Retina (tissue), 1 donor: Measurements from ENCODE around the gene GLRX2.
"Not testable (repeated sequence)": the region's sequence is repeated elsewhere in the genome, so short reads cannot be mapped to it uniquely, and the experiment has no call there.

Experiments
- DNase-seq: peaks from one replicate; pipeline ENCODE4 v3.0.0-alpha.2; 2016

Gene GLRX2

DNA sequence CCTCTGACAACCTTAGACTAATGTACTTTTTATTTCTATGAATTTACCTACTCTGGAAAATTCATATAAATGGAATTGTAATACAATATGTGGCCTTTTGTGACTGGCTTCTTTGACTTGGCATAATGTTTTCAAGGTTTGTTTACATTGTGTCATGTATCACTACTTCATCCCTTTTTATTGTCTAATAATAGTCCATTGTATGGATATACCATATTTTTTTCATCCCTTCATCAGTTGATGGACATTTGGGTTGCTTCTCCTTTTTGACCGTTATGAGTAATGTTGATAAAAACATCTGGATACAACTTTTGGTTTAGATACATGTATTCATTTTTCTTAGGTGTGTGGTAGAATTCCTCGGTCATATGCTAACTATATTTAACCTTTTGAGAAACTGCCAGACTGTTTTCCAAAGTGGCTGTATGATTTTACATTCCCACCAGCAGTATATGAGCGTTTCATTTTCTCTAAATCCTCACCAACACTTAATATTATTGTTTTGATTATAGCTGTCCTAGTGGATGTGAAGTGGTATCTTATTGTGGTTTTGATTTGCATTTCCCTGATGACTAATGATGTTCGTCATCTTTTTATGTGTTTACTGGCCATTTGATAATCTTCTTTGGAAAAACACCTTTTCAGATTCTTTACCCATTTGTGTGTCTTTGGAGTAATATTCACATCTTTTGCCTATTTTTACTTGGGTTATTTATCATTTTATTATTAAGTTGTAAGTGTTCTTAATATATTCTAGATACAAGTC is 42.3 kb downstream of the GLRX2 start:
- no peak for DNase-seq

DNA sequence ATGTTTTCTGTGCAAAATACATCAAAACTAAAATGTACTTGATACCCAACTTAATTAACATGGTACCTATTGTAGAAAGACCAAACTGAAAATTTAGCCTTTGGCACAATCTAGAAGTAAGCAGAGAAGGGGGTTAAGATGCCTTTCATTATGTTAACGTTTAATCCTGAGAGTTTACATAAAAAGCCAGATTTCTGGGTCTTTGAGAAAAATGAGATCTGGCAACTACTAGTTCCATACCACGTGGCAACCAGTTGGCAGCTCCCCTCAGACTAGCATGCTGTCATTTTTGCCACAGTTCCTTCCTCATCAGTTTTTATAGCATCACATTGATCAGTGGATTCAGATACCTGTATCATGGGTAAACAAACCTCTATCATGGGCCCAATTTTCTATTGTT is 44.3 kb downstream of the GLRX2 start:
- DNase-seq: no peak

GRCh38 chr1:193060406-193060805 is 44.8 kb downstream of the GLRX2 start:
- DNase-seq: peak; percentile 11

GRCh38 chr1:193060115-193060403 is 45.2 kb downstream of the GLRX2 start:
- DNase-seq: no peak

GRCh38 chr1:193059282-193060114 is 45.7 kb downstream of the GLRX2 start, which contains the start of the genes RO60 and UCHL5:
RO60 (plus strand) TSS chr1:193059612; CDS start chr1:193069055, 9,443 bp downstream.
UCHL5 (minus strand) TSS chr1:193059360; CDS start chr1:193059260, 100 bp downstream.
- peak; percentile 97 for DNase-seq

GRCh38 chr1:193058529-193059281 is 46.5 kb downstream of the GLRX2 start:
- no peak for DNase-seq

DNA sequence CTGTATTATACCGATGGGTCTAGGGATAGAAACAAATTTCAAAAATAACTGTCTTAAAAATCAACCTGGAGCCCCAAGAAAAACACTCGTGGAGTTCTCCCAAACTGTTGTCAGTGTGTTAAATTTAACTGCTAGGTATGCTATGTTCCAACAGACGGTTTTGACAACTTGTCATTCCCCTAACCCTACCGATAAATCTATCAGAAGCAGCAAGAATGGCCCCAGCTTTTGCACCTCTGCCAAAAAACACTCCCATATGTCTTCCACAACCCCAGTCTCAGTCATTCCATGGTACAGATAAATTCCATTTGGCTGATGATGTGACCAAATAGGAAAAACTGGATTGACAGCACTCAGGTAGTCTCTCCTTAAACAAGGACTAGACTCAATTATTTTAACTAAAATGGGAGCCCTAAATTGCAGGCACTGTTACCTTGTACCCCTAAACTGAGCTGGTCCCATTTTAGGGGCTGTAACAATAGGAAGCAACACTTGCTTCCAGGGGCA is 51.0 kb downstream of the GLRX2 start:
- no peak for DNase-seq

DNA sequence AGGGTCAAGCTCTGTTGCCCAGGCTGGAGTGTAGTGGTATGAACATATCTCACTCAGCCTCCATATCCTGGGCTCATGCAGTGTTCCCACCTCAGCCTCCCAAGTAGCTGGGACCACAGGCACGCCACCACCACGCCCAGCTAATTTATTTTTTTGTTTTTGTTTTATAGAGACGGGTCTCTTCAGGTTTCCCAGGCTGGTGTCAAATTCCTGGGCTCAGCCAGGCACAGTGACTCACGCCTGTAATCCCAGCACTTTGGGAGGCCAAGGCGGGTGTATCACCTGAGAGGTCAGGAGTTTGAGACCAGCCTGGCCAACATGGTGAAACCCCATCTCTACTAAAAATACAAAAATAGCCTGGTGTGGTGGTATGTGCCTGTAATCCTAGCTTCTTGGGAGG is 56.3 kb downstream of the GLRX2 start:
- not testable (repeated sequence) for DNase-seq
